Ascending aorta (tissue), 2 donors: ENCODE data around the gene CMTR1. TPM values are rescaled to one million over a fixed set of nuclear protein-coding genes. Genes with fewer than 3 reads are reported as not detected.
"Not testable (repeated sequence)": the region's sequence is repeated elsewhere in the genome, so short reads cannot be mapped to it uniquely, and the experiment has no call there.

Source experiments
- DNase-seq, 2 donors: peaks; one replicate each; pipeline ENCODE4 v3.0.0-alpha.2; 2019; ENCODE audit warnings: low spot score in 2 of 2
- H3K27ac ChIP-seq, 2 donors: fragments of 200-600 bp; sonication (generic); one replicate each; pipeline ENCODE4 v1.5.1; 2016 to 2017; ENCODE audit warnings: mild to moderate bottlenecking in 1 of 2
- H3K27me3 ChIP-seq: fragments of 200-600 bp; sonication (generic); one replicate; pipeline ENCODE4 v1.5.1; 2017
- H3K36me3 ChIP-seq, 2 donors: fragments of 200-600 bp; sonication (generic); one replicate each; pipeline ENCODE4 v1.5.1; 2016
- H3K4me1 ChIP-seq, 2 donors: fragments of 200-600 bp; sonication (generic); one replicate each; pipeline ENCODE4 v1.5.1; 2016 to 2017; ENCODE audit warnings: mild to moderate bottlenecking in 1 of 2
- H3K4me3 ChIP-seq, 2 donors: fragments of 200-600 bp; sonication (generic); one replicate each; pipeline ENCODE4 v1.5.1; 2016 to 2017; ENCODE audit warnings: mild to moderate bottlenecking in 1 of 2
- H3K9me3 ChIP-seq, 2 donors: fragments of 200-600 bp; sonication (generic); one replicate each; pipeline ENCODE4 v1.5.1; 2016
- intact Hi-C: fragments of 100-400 bp; cut with DNase I; formaldehyde crosslinking; loops from one replicate; pipeline ENCODE4 v1.15.1; 2023
- total RNA-seq: library from RNA; depleted of rRNA; stranded (reverse); fragments of >200 nt; gene quantifications from one replicate; pipeline ENCODE4 v1.1.0, GENCODE V29; 2016
- TF ChIP-seq, protein P1 (sequence below), 3 experiments: fragments of 200-600 bp in 2 of 3; fragments of 450-650 bp in 1 of 3; sonication (generic) in 2 of 3; IDR thresholded peaks; one replicate each; pipeline ENCODE4 v1.5.1; 2016 to 2019; ENCODE audit warnings: antibody characterized with exemption in 3 of 3, mild to moderate bottlenecking in 1 of 3, moderate library complexity in 1 of 3

The CMTR1 gene
- total RNA-seq, 1 donor from 2014 or later: 24.5 TPM

DNA sequence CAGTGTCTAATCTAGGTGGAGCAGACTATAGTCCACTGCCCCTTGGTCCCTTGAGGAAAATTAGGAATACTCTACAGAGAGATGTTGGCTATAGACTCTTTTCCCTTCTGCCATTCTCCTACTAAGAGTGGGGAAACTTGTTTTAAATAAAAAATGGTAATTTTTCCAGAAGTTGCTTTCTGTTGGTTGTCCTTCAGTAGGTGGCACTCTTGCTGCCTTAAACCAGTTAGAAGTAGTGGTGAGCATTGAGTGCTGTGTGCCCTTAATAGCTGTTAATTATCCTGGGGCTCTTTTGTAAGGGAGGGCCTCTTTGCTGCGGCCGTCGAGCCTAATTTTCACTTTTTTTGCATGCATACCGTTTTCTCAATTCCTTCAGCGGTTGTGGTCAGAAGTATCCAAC is 2.8 kb downstream of the CMTR1 start:
- TF ChIP-seq, protein P1, sequence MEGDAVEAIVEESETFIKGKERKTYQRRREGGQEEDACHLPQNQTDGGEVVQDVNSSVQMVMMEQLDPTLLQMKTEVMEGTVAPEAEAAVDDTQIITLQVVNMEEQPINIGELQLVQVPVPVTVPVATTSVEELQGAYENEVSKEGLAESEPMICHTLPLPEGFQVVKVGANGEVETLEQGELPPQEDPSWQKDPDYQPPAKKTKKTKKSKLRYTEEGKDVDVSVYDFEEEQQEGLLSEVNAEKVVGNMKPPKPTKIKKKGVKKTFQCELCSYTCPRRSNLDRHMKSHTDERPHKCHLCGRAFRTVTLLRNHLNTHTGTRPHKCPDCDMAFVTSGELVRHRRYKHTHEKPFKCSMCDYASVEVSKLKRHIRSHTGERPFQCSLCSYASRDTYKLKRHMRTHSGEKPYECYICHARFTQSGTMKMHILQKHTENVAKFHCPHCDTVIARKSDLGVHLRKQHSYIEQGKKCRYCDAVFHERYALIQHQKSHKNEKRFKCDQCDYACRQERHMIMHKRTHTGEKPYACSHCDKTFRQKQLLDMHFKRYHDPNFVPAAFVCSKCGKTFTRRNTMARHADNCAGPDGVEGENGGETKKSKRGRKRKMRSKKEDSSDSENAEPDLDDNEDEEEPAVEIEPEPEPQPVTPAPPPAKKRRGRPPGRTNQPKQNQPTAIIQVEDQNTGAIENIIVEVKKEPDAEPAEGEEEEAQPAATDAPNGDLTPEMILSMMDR (IDR thresholded peaks at IDR 0.05): no peak
- Histone ChIP-seq H3K27me3 (no peaks in the 10 kb centered on the region), H3K4me3 (no peak overlapping the region), H3K36me3 (peaks cover 15 to 35% of the 10 kb centered on the region in 2 donors), H3K9me3 (no peaks in the 10 kb centered on the region), H3K4me1 (peaks cover 4 to 8% of the 10 kb centered on the region in 2 donors), H3K27ac (no peak overlapping the region)
- intact Hi-C loops: loop anchor here (10.0 kb wide), 1 partner anchor 111 kb away; no protein-coding TSS in a partner anchor
- no peak for DNase-seq

DNA sequence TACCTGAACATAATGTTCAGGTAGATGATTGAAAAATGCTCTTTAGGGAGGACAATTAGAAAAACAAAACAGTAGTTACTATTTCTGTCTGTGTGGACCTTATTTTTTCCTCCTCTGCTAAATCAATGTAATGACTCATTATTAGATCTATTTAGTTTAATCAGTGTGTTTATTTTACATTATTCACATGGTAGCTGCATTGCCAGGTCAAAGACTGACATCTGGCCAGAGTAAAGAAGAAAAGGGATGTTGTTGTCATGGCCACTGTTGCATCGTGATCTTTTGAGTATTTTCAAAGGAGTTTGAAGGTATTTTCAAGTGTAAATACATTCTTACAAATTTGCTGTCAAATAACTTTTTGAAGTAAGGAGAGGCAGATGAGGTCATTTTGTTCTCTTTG is 5.9 kb downstream of the CMTR1 start:
- TF ChIP-seq, protein P1 (IDR thresholded peaks at IDR 0.05): no peak
- Histone ChIP-seq H3K9me3 (no peaks in the 10 kb centered on the region), H3K27me3 (no peaks in the 10 kb centered on the region), H3K4me1 (peaks cover 5 to 10% of the 10 kb centered on the region in 2 donors), H3K36me3 (peaks cover 15 to 37% of the 10 kb centered on the region in 2 donors), H3K4me3 (no peak overlapping the region), H3K27ac (no peak overlapping the region)
- intact Hi-C loops: loop anchor here (10.0 kb wide), 1 partner anchor 114 kb away; no protein-coding TSS in a partner anchor
- DNase-seq: no peak

DNA sequence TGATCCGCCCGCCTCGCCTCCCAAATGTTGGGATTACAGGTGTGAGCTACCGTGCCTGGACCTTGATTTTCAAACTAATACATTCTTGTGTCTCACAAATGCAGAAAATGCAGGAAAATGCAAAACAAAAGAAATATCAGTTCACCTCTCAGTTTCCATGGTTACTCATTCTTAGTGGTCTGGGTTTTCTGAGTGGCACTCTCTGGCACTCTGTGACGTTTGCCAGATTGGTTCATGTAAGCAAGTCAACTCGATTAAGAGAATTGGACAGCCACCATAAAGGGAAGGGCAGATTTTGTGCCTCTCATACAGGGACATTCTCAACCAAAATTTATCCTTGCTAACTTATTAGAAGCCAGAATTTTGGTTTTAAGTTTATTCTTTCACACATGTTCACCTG is 8.6 kb downstream of the CMTR1 start:
- H3K36me3 ChIP-seq: peaks cover 30 to 53% of the 10 kb centered on the region in 2 donors
- peak overlapping the region; percentile 44 to 54 for H3K27ac ChIP-seq
- no peaks in the 10 kb centered on the region for H3K27me3 ChIP-seq
- H3K4me1 ChIP-seq: peaks cover 4 to 6% of the 10 kb centered on the region in 2 donors
- TF ChIP-seq, protein P1 (IDR thresholded peaks at IDR 0.05): no peak
- DNase-seq: no peak
- no peaks in the 10 kb centered on the region for H3K9me3 ChIP-seq
- intact Hi-C loops: no loop called here
- H3K4me3 ChIP-seq: no peak overlapping the region

DNA sequence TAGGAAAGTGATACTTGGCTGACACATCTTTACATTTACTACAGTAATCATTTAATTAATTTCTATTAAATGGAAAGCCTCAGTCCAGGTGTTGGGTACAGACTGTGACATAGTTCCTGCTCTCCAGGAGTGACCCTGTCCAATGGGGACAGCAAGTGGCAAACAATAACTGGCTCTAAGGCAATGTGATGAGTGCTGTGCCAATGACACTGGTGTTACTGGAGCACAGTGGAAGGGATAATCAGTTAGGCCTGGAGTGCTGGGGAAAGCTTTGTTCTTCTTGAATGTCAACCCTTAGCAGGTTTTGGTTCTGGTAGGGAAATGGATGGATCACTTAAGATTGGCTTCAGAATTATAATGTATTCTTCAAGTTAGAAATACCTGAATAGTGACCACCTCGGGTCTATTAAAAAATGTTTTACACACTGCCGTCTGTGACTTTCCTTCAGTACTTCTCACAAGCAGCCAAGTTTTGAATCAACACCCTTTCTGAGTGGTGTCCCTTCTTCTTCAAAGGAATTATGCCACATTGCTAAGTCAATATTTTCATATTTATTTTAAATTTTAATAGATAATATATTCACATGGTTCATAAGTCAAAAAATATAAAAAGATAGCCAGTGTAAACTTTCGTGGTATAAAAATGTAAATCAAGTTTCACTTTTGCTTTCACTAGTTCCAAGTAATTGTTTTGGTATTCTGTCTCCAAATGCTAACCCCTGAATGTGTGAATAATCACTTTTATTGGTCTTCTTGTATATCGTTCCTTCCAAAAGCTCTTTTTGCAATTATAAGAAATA is 9.6 kb downstream of the CMTR1 start:
- DNase-seq: no peak
- H3K27ac ChIP-seq: peak overlapping the region; percentile 54 to 60

DNA sequence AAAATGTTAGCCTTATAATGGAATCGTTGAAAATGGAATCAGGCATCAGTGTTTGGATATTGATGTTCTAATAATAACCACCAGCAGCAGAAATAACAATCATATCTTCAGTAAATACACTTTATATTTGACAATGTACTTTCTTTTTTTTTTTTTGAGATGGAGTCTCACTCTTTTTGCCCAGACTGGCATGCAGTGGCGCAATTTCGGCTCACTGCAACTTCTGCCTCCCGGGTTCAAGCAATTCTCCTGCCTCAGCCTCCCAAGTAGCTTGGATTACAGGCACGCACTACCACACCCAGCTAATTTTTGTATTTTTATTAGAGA is 10.2 kb downstream of the CMTR1 start:
- intact Hi-C loops, H3K9me3 ChIP-seq, H3K4me1 ChIP-seq, DNase-seq, H3K27me3 ChIP-seq: not testable (repeated sequence)
- Histone ChIP-seq H3K27ac (peak overlapping the region; percentile 54 to 60), H3K36me3 (peaks cover 36 to 53% of the 10 kb centered on the region in 2 donors), H3K4me3 (peak overlapping the region; percentile 31 to 59)

More for the DNA sequence above, 9.6 kb downstream of the CMTR1 start:
- Histone ChIP-seq H3K27me3 (no peaks in the 10 kb centered on the region), H3K4me3 (peak overlapping the region; percentile 31 to 59), H3K36me3 (peaks cover 36 to 53% of the 10 kb centered on the region in 2 donors), H3K4me1 (peaks cover 4 to 6% of the 10 kb centered on the region in 2 donors), H3K9me3 (no peaks in the 10 kb centered on the region)
- intact Hi-C loops: no loop called here
- TF ChIP-seq, protein P1 (IDR thresholded peaks at IDR 0.05): no peak

DNA sequence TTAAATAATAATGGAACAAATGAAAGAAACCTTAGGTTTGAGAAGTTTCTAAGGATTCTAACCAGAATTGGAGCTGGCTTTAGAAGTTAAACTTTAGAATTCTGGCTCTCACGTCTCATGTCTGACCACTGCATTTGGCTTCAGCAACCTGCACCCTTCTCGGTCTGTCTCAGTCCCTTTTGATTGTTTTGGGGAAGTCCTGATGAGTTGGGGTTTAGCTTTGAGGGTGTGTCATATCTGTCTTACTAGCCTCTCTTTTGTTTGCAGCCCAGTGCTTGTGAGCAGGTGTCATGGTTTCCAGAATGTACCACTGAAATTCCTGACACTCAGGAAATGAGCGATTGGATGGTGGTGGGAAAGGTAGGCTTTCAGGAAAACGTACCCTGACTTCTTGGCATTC is 17.0 kb downstream of the CMTR1 start:
- intact Hi-C loops: no loop called here
- no peaks in the 10 kb centered on the region for H3K27me3 ChIP-seq
- H3K4me1 ChIP-seq: no peaks in the 10 kb centered on the region
- H3K4me3 ChIP-seq: no peak overlapping the region
- no peak overlapping the region for H3K27ac ChIP-seq
- no peaks in the 10 kb centered on the region for H3K9me3 ChIP-seq
- TF ChIP-seq, protein P1 (IDR thresholded peaks at IDR 0.05): no peak
- DNase-seq: no peak
- H3K36me3 ChIP-seq: peaks cover 72 to 94% of the 10 kb centered on the region in 2 donors
